Motor neuron (in vitro differentiated cells): ENCODE data around the gene POR. TPM values are rescaled to one million over a fixed set of nuclear protein-coding genes. Genes with fewer than 3 reads are reported as not detected.

ENCODE experiments used
- ATAC-seq, 8 experiments: fragments of 200-7000 bp; cut with Tn5 transposase; replicated peaks in 6 of 8; 2 replicates each; pipeline ENCODE4 v1.8.0; 2021; ENCODE audit warnings: mild to moderate bottlenecking in 8 of 8, moderate library complexity in 8 of 8
- H3K27ac ChIP-seq, 2 donors: fragments of 250-450 bp; sonication (Bioruptor Pico); 2 replicates each; pipeline ENCODE4 v1.9.0; 2021; ENCODE audit warnings: antibody characterized with exemption in 2 of 2, mild to moderate bottlenecking in 2 of 2, moderate library complexity in 1 of 2
- H3K4me1 ChIP-seq, 2 donors: fragments of 250-450 bp; sonication (Bioruptor Pico); replicated peaks in 1 of 2; 2 replicates each; pipeline ENCODE4 v1.6.1; 2021; ENCODE audit warnings: antibody characterized with exemption in 2 of 2, mild to moderate bottlenecking in 2 of 2, moderate library complexity in 1 of 2
- H3K4me3 ChIP-seq, 5 donors: fragments of 250-450 bp; sonication (Bioruptor Pico); 2 replicates each; pipeline ENCODE4 v1.9.0; 2021; ENCODE audit warnings: antibody characterized with exemption in 5 of 5, mild to moderate bottlenecking in 5 of 5, moderate library complexity in 4 of 5
- WGBS, 10 experiments: fragments of 450-650 bp; shearing (Covaris generic); methylation state at CpG; one replicate each; pipeline ENCODE4 v1.0.0; 2022; 5-methylcytosine and 5-hydroxymethylcytosine counted together
- in situ Hi-C, 9 experiments: fragments of 400-800 bp; cut with MboI; loops; one replicate each; pipeline ENCODE4 v1.15.0; 2021; ENCODE audit warnings: low sequenced_read_pairs in 9 of 9, low pct_unique_long_range_greater_than_20kb in 2 of 9; ENCODE audit not compliant: unreplicated experiment in 9 of 9
- total RNA-seq, 8 experiments: library from RNA; unstranded; fragments of 300-600 nt; gene quantifications; 2 replicates each; pipeline versions ENCODE4 v1.2.3 to v1.2.4, GENCODE V29; 2022

POR gene
- total RNA-seq, 8 experiments from 2014 or later: 52.9 to 105 (median 66.2) TPM

DNA sequence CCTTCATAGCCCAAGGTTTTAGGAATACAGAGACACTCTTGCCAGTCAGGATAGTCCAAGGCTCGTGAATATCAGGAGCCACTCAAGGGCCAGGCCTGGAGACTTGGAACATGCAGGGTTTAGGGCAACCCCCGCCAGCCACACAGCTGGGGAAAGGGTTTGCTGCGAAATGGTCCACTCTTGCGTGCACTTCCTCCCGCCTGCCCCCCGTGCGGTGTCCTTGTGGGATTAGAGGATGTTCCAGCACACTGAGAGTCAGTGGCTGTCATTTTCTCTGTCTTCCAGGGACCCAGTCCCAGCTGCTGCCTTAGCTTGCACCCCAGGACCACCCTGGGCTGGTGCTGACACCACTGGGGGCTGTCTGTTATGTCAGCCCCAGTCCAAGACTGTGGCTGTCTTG is 38.5 kb downstream of the POR start:
- peaks cover 0 to 6% of the 10 kb centered on the region in 2 donors for H3K4me1 ChIP-seq
- 87 to 100% (median 93%) methylated on average over 1 to 3 of the region's 7 CpGs; no CpG with 5 or more reads in 6 of the 10 experiments for WGBS, 10 experiments
- no peak overlapping the region for H3K27ac ChIP-seq
- no peak for ATAC-seq
- in situ Hi-C loops: no loop called here
- no peak overlapping the region for H3K4me3 ChIP-seq

GRCh38 chr7:75953931-75954330 is 39.0 kb downstream of the POR start:
- Histone ChIP-seq H3K4me3 (no peak overlapping the region), H3K4me1 (peaks cover 0 to 6% of the 10 kb centered on the region in 2 donors), H3K27ac (no peak overlapping the region)
- 80 to 100% (median 97%) methylated on average over 5 to 11 of the region's 11 CpGs; no CpG with 5 or more reads in 5 of the 10 experiments for WGBS, 10 experiments
- in situ Hi-C loops: no loop called here
- no peak for ATAC-seq

- WGBS, 10 experiments: 78 to 100% (median 93%) methylated on average over 2 to 8 of the region's 12 CpGs; no CpG with 5 or more reads in 3 of the 10 experiments
- in situ Hi-C loops: no loop called here
- no peaks in the 10 kb centered on the region for H3K4me1 ChIP-seq
- no peak overlapping the region for H3K27ac ChIP-seq
- no peak overlapping the region for H3K4me3 ChIP-seq
- no peak for ATAC-seq
Measured at GRCh38 chr7:75955331-75955955, 40.5 kb downstream of the POR start.

DNA sequence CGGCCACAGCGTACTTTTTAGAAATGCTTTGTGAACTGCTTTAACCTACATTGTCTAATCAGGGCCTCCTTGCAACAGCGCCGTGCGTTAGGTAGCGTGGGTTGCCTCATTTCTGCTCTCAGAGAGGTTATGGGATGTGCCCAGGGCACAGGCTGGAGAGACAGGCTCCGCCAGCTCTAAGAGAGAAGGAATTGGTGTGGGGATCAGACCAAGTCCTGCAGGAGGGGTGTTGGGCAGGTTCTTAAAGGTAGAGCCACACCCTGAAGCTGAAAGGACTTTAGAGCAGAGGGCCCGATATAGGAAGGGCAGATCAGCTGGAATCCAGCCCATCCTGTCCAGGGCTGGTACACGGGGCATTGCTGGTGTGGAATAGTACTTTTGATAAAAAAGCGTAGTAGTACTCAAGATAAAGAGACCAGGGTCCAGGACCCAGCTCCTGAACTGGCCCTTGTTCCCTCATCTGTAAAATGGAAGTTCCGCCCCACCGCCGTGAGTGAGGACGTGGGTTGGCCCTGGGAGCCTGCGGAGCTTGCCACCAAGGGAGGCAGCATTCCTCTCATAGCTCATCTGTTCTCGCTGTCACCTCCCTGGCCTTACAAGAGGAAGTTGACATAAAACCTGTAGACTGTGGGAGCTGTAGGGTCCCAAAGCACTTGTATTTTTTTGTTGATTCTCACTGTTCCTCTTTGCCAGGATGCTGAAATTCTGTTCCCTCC is 42.2 kb downstream of the POR start:
- Histone ChIP-seq H3K4me1 (peaks cover 2 to 6% of the 10 kb centered on the region in 2 donors), H3K4me3 (no peak overlapping the region), H3K27ac (no peak overlapping the region)
- in situ Hi-C loops: no loop called here
- no peak for ATAC-seq
- WGBS, 10 experiments: 83 to 100% (median 92%) methylated on average over 1 to 7 of the region's 16 CpGs; no CpG with 5 or more reads in 2 of the 10 experiments

- no peak for ATAC-seq
- in situ Hi-C loops: no loop called here
- Histone ChIP-seq H3K27ac (no peak overlapping the region), H3K4me3 (no peak overlapping the region), H3K4me1 (peaks cover 20 to 23% of the 10 kb centered on the region in 2 donors)
- WGBS, 10 experiments: 83 to 100% (median 93%) methylated on average over 1 to 6 of the region's 9 CpGs; no CpG with 5 or more reads in 3 of the 10 experiments
Measured at GRCh38 chr7:75958802-75959543, 44.0 kb downstream of the POR start.

- Histone ChIP-seq H3K4me3 (no peak overlapping the region), H3K4me1 (peaks cover 26 to 29% of the 10 kb centered on the region in 2 donors), H3K27ac (no peak overlapping the region)
- ATAC-seq: no peak
- 94 to 100% (median 100%) methylated on average over 1 to 3 of the region's 6 CpGs; no CpG with 5 or more reads in 3 of the 10 experiments for WGBS, 10 experiments
- in situ Hi-C loops: no loop called here
Measured at GRCh38 chr7:75960372-75960771, 45.4 kb downstream of the POR start.

DNA sequence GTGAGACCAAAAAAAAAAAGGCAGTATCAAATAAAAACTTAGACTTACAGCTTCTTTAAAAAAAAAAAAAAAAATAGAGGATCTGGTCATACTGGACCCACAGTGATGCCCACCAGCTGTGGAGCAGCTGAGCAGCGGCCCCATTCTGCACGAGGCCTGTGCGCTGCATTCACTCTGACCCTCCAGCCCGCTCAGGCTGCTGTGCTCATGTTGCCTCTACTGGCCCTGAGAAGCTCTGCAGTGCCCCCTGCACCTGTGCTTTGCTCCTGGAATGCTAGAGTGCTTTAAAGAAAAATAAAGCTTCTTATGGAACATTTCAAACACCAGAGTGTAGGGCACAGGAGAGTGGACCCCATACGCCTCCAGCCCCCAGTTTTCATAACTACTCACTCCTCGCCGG is 46.3 kb downstream of the POR start:
- peak in 1 of 8 experiments; percentile 31 for ATAC-seq
- Histone ChIP-seq H3K27ac (no peak overlapping the region), H3K4me3 (no peak overlapping the region), H3K4me1 (peaks cover 34 to 38% of the 10 kb centered on the region in 2 donors)
- 71 to 100% (median 100%) methylated on average over 1 to 3 of the region's 7 CpGs; no CpG with 5 or more reads in 4 of the 10 experiments for WGBS, 10 experiments
- in situ Hi-C loops: no loop called here

GRCh38 chr7:75962607-75963380 is 47.8 kb downstream of the POR start:
- Histone ChIP-seq H3K27ac (peak overlapping the region; percentile 64 to 78), H3K4me3 (no peak overlapping the region), H3K4me1 (peaks cover 49 to 52% of the 10 kb centered on the region in 2 donors)
- WGBS, 10 experiments: 0 to 36% (median 17%) methylated on average over 1 to 16 of the region's 18 CpGs; no CpG with 5 or more reads in 1 of the 10 experiments
- peak in 5 of 8 experiments; percentile 5 to 39 (median 34) for ATAC-seq
- in situ Hi-C loops: no loop called here

DNA sequence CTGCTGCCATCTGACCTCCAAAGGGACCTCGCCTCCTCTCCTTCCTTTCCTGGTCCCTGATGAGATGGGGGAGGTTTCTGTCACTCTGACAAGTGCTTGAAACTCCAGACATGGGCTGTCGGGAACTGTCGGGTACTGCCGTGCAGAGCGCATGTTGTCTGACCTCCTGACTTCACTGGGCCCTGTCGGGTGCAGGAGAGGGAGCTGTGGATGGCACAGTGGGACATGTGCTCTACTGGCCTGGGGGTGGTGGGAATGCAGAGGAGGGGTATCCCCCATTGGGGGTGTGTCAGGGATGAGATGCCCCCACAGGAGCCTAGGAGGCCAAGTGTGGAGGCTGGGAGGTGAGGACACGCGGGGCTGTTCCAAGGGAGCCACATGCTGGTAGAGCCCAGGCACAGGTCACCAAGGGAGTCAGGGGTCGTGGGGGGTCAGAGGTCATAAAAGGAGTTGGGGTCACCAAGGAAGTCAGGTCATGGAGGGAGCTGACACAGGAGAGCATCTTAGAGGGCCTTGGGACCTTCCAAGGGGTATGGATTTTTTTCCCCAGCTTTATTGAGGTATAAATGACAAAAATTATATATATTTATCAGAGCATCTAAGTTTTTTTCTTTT is 48.5 kb downstream of the POR start:
- Histone ChIP-seq H3K27ac (peak overlapping the region; percentile 64 to 78), H3K4me1 (peaks cover 56 to 59% of the 10 kb centered on the region in 2 donors), H3K4me3 (no peak overlapping the region)
- peak in 4 of 8 experiments; percentile 14 to 22 (median 16) for ATAC-seq
- in situ Hi-C loops: no loop called here
- 10 to 40% (median 20%) methylated on average over 1 to 4 of the region's 9 CpGs; no CpG with 5 or more reads in 7 of the 10 experiments for WGBS, 10 experiments

DNA sequence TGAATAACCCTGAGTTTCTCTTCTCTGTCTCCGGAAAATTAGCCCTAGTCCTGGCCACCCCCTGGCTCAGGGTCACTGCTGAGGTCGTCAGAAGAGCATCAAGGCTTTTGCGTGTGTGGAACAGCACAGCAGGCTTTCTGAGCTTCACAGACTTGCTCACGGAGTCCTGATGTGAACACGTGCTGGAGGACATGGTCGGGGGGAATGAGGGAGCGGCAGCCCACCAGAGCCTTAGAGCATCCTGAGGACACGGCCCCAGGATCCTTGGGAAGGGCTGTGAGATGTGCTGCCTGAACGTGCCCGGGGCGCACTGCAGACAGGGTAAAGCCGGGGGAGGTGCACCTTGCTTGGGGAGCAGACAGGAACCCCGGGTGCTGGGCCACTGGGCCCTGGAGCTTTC is 50.7 kb downstream of the POR start:
- Histone ChIP-seq H3K27ac (peak overlapping the region; percentile 41 to 51), H3K4me1 (peaks cover 77 to 80% of the 10 kb centered on the region in 2 donors), H3K4me3 (no peak overlapping the region)
- in situ Hi-C loops: no loop called here
- no peak for ATAC-seq
- 0 to 97% (median 40%) methylated on average over 1 to 5 of the region's 13 CpGs; no CpG with 5 or more reads in 4 of the 10 experiments for WGBS, 10 experiments

- peak in 2 of 8 experiments; percentile 27 to 39 for ATAC-seq
- in situ Hi-C loops: no loop called here
- no peak overlapping the region for H3K4me3 ChIP-seq
- H3K27ac ChIP-seq: peak overlapping the region; percentile 46 to 51
- peaks cover 80 to 84% of the 10 kb centered on the region in 2 donors for H3K4me1 ChIP-seq
- WGBS, 10 experiments: 21 to 100% (median 60%) methylated on average over 1 to 14 of the region's 26 CpGs; no CpG with 5 or more reads in 1 of the 10 experiments
Measured at GRCh38 chr7:75966190-75966961, 51.4 kb downstream of the POR start.
